T-helper 1 cell treated with Interleukin-12 subunit alpha and Interleukin-12 subunit beta and Interleukin-4 antibody, amounts not matched to agents 30 ng/mL and 1 ng/mL, for 36 hours (primary cell): ENCODE results near the gene PRC1. TPM values are rescaled to one million over a fixed set of nuclear protein-coding genes. Genes with fewer than 3 reads are reported as not detected.
"Not testable (repeated sequence)": the region's sequence is repeated elsewhere in the genome, so short reads cannot be mapped to it uniquely, and the experiment has no call there.

Source experiments
- intact Hi-C: fragments of 100-400 bp; cut with micrococcal nuclease; formaldehyde crosslinking; loops from one replicate; pipeline ENCODE4 v1.15.1; 2024
- total RNA-seq: library from RNA; stranded (reverse); gene quantifications from 2 replicates; pipeline ENCODE4 v1.2.3, GENCODE V29; 2022

The PRC1 gene
- total RNA-seq, 1 donor from 2014 or later: 98.6 TPM

- intact Hi-C loops: loop anchor here (10.0 kb wide), 2 partner anchors 1043 to 1967 kb away; partner anchors contain the start of genes AP3S2 and CHD2
Observed at GRCh38 chr15:90938261-90938660, 56.1 kb downstream of the PRC1 start.

- intact Hi-C loops: loop anchor here (10.0 kb wide), 2 partner anchors 1042 to 1968 kb away; partner anchors contain the start of genes AP3S2 and CHD2
Observed at GRCh38 chr15:90936823-90937222, 57.5 kb downstream of the PRC1 start.

- intact Hi-C loops: loop anchor here (1.0 to 10.0 kb wide), 18 partner anchors 19 to 1970 kb away; partner anchors contain the start of genes AP3S2, BLM, CHD2 and GDPGP1
Observed at GRCh38 chr15:90934949-90935751, 59.2 kb downstream of the PRC1 start, which contains the start of gene UNC45A. Gene UNC45A, plus strand, starts transcription at chr15:90935285. Its CDS starts 40 bp downstream, at chr15:90935325.

GRCh38 chr15:90934256-90934948, 59.9 kb downstream of the PRC1 start:
- intact Hi-C loops: loop anchor here (1.0 to 10.0 kb wide), 13 partner anchors 31 to 1970 kb away; partner anchors contain the start of genes AP3S2, BLM, CHD2 and IQGAP1

- intact Hi-C loops: loop anchor here (5.0 to 10.0 kb wide), 7 partner anchors 61 to 1972 kb away; partner anchors contain the start of genes AP3S2 and CHD2
Observed at GRCh38 chr15:90933301-90933700, 61.0 kb downstream of the PRC1 start.

- intact Hi-C loops: loop anchor here (5.0 to 10.0 kb wide), 7 partner anchors 60 to 1972 kb away; partner anchors contain the start of genes AP3S2 and CHD2
Observed at GRCh38 chr15:90932660-90932991, 61.7 kb downstream of the PRC1 start.

GRCh38 chr15:90931828-90932659, 62.3 kb downstream of the PRC1 start, which contains the start of gene HDDC3:
Gene HDDC3, minus strand, starts transcription at chr15:90932549. Its CDS starts 9 bp downstream, at chr15:90932540.
- intact Hi-C loops: loop anchor here (1.0 to 10.0 kb wide), 9 partner anchors 60 to 1973 kb away; partner anchors contain the start of genes AP3S2 and CHD2

- intact Hi-C loops: loop anchor here (1.0 to 10.0 kb wide), 9 partner anchors 59 to 1973 kb away; partner anchors contain the start of genes AP3S2 and CHD2
Observed at GRCh38 chr15:90931575-90931827, 62.8 kb downstream of the PRC1 start.

GRCh38 chr15:90930861-90931574, 63.3 kb downstream of the PRC1 start:
- intact Hi-C loops: loop anchor here (1.0 to 10.0 kb wide), 11 partner anchors 59 to 1974 kb away; partner anchors contain the start of genes AP3S2, CHD2 and NGRN

- intact Hi-C loops: loop anchor here (1.0 to 10.0 kb wide), 11 partner anchors 57 to 1975 kb away; partner anchors contain the start of genes AP3S2, CHD2 and NGRN
Observed at GRCh38 chr15:90929246-90930019, 64.9 kb downstream of the PRC1 start.

GRCh38 chr15:90928106-90928505, 66.2 kb downstream of the PRC1 start:
- intact Hi-C loops: not testable (repeated sequence)

GRCh38 chr15:90926766-90927165, 67.6 kb downstream of the PRC1 start:
- intact Hi-C loops: not testable (repeated sequence)

- intact Hi-C loops: loop anchor here (1.0 kb wide), 1 partner anchor 22 kb away; no protein-coding TSS in a partner anchor
Observed at GRCh38 chr15:90924375-90924774, 70.0 kb downstream of the PRC1 start.

- intact Hi-C loops: not testable (repeated sequence)
Observed at GRCh38 chr15:90922712-90923322, 71.5 kb downstream of the PRC1 start.

- intact Hi-C loops: no loop called here
Observed at GRCh38 chr15:90921887-90922286, 72.4 kb downstream of the PRC1 start.

GRCh38 chr15:90918835-90919234, 75.5 kb downstream of the PRC1 start:
- intact Hi-C loops: no loop called here

GRCh38 chr15:90918034-90918788, 76.1 kb downstream of the PRC1 start:
- intact Hi-C loops: no loop called here

- intact Hi-C loops: no loop called here
Observed at GRCh38 chr15:90917569-90917968, 76.8 kb downstream of the PRC1 start.
